ENCODE measurements around the gene SOX8.

SOX8 gene

DNA sequence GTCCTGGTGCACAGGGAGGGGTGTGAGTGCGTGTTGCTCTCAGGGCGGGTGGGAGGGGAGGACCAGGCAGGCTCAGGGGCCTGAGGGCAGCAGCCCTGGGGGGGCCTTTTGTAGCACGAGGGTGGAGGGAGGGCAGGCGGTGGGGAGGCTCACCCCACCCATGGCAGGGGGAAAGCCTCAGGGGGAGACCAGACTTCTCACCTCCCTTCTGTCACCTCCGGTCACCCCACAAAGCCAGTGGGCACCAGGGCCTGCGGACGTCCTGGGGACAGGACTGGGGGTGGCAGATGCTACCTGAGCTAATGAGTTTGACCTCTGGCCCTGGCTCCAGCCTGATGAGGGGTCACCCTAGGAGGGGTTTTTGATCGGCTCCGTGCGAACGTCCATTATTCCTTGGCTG, 39.0 kb downstream of the SOX8 start:
- TF ChIP-seq FOXM1 (IDR thresholded peaks at IDR 0.05; ENCODE audit: borderline replicate concordance, low read depth): no peak
- no peak for TF ChIP-seq TEAD4 (IDR thresholded peaks at IDR 0.05)
- TF ChIP-seq, protein P1, sequence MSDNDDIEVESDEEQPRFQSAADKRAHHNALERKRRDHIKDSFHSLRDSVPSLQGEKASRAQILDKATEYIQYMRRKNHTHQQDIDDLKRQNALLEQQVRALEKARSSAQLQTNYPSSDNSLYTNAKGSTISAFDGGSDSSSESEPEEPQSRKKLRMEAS (IDR thresholded peaks at IDR 0.05): no peak
- TF ChIP-seq, protein P2, sequence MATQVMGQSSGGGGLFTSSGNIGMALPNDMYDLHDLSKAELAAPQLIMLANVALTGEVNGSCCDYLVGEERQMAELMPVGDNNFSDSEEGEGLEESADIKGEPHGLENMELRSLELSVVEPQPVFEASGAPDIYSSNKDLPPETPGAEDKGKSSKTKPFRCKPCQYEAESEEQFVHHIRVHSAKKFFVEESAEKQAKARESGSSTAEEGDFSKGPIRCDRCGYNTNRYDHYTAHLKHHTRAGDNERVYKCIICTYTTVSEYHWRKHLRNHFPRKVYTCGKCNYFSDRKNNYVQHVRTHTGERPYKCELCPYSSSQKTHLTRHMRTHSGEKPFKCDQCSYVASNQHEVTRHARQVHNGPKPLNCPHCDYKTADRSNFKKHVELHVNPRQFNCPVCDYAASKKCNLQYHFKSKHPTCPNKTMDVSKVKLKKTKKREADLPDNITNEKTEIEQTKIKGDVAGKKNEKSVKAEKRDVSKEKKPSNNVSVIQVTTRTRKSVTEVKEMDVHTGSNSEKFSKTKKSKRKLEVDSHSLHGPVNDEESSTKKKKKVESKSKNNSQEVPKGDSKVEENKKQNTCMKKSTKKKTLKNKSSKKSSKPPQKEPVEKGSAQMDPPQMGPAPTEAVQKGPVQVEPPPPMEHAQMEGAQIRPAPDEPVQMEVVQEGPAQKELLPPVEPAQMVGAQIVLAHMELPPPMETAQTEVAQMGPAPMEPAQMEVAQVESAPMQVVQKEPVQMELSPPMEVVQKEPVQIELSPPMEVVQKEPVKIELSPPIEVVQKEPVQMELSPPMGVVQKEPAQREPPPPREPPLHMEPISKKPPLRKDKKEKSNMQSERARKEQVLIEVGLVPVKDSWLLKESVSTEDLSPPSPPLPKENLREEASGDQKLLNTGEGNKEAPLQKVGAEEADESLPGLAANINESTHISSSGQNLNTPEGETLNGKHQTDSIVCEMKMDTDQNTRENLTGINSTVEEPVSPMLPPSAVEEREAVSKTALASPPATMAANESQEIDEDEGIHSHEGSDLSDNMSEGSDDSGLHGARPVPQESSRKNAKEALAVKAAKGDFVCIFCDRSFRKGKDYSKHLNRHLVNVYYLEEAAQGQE (IDR thresholded peaks at IDR 0.05; ENCODE audit: low read depth): no peak
- no peak for TF ChIP-seq TAF1 (IDR thresholded peaks at IDR 0.05; ENCODE audit: low read depth)
- TF ChIP-seq, protein P3, sequence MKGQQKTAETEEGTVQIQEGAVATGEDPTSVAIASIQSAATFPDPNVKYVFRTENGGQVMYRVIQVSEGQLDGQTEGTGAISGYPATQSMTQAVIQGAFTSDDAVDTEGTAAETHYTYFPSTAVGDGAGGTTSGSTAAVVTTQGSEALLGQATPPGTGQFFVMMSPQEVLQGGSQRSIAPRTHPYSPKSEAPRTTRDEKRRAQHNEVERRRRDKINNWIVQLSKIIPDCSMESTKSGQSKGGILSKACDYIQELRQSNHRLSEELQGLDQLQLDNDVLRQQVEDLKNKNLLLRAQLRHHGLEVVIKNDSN (IDR thresholded peaks at IDR 0.05): no peak
- TF ChIP-seq ZBTB7A (IDR thresholded peaks at IDR 0.05; ENCODE audit: low read depth): no peak

DNA sequence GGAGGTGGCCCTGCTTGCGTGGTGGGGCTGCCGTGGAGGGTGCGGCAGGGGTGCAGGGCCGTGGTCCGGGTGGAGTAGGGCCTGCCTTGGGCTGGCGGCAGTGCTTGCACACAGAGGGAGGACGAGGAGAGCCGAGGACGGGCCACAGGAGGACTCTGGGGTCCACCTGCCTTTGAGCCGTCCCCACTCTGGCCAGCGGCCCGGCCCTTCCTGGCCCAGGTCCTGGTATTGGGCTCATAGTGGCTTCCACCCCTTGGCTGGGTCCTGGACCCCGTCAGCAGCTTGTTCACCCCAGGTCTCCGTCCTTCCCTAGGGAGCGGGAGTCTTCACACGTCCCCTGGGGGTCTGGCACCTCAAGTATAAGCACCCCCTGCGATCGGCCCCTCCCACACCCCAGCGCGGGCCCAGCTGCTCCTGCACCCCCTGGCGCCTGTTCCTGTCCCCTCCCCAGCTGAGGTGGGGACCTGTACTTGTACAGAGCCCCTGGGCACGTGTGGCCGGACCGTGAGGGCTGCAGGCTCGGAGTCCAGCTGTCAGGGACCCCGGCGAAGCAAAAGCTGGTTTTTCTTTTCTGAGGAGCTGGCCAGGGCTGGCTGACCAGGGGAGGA, 40.1 kb downstream of the SOX8 start:
- TF ChIP-seq, protein P2 (IDR thresholded peaks at IDR 0.05; ENCODE audit: low read depth): no peak
- TF ChIP-seq, protein P1 (IDR thresholded peaks at IDR 0.05): no peak

DNA sequence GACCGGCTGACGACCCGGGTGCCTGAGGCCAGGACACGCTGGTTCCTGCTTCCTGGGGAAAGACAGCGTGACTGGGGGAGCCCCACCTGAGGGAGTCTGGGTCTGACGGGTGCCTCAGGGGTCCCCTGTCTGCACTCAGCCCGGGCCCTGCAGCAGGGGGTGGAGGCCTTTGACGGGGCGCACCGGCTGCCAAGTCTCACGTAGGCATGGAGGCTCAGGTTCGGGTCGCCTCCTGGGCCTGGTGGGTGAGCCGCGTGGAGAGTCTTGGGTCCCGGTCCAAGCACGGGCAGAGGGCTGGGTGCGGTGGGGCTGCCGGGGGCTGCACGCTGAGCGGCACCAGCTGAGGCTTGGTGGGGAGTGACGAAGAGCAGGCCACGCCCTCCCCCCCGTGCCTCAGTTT, 40.9 kb downstream of the SOX8 start:
- TF ChIP-seq RAD21 (IDR thresholded peaks at IDR 0.05; ENCODE audit: low read depth): no peak
- TF ChIP-seq, protein P1 (IDR thresholded peaks at IDR 0.05): no peak
- no peak for TF ChIP-seq EP300 (IDR thresholded peaks at IDR 0.05; ENCODE audit: borderline replicate concordance)
- no peak for TF ChIP-seq CREB1 (IDR thresholded peaks at IDR 0.05; ENCODE audit: low read depth)
- TF ChIP-seq YY1 (IDR thresholded peaks at IDR 0.05; ENCODE audit: low read depth): no peak
- no peak for TF ChIP-seq FOXM1 (IDR thresholded peaks at IDR 0.05; ENCODE audit: borderline replicate concordance, low read depth)
- no peak for TF ChIP-seq TEAD4 (IDR thresholded peaks at IDR 0.05)
- TF ChIP-seq EGR1 (IDR thresholded peaks at IDR 0.05): no peak
- TF ChIP-seq, protein P2 (IDR thresholded peaks at IDR 0.05; ENCODE audit: low read depth): no peak
- no peak for TF ChIP-seq CEBPB (IDR thresholded peaks at IDR 0.05)
- no peak for TF ChIP-seq ZBTB7A (IDR thresholded peaks at IDR 0.05; ENCODE audit: low read depth)
- TF ChIP-seq TAF1 (IDR thresholded peaks at IDR 0.05; ENCODE audit: low read depth): no peak
- TF ChIP-seq, protein P3 (IDR thresholded peaks at IDR 0.05): no peak
- no peak for TF ChIP-seq NFIC (IDR thresholded peaks at IDR 0.05)
- no peak for TF ChIP-seq TCF12 (IDR thresholded peaks at IDR 0.05; ENCODE audit: low read depth)

DNA sequence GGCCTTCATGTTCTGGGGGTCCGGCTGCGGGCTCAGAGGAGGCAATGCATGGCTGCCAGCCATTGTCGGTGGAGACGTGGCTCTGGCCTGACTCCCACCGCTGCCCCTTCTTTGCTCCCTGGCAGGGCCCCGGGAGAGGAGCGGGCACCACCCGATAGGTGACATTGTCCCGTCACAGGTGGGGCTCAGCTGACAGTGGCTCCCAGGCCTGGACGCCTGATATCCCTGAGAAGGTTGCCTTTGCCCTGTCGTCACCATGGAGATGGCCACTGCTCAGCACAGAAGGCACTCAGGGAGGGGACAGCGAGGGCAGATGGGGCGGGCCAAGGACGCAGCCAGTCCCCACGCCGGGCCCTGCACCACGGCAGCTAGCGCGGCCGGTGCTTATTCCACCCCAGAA, 42.6 kb downstream of the SOX8 start:
- TF ChIP-seq CEBPB (IDR thresholded peaks at IDR 0.05): no peak
- no peak for TF ChIP-seq RAD21 (IDR thresholded peaks at IDR 0.05; ENCODE audit: low read depth)
- TF ChIP-seq, protein P3 (IDR thresholded peaks at IDR 0.05): no peak
- TF ChIP-seq FOXM1 (IDR thresholded peaks at IDR 0.05; ENCODE audit: borderline replicate concordance, low read depth): no peak
- no peak for TF ChIP-seq TAF1 (IDR thresholded peaks at IDR 0.05; ENCODE audit: low read depth)
- no peak for TF ChIP-seq NFIC (IDR thresholded peaks at IDR 0.05)
- no peak for TF ChIP-seq EGR1 (IDR thresholded peaks at IDR 0.05)
- no peak for TF ChIP-seq TEAD4 (IDR thresholded peaks at IDR 0.05)
- no peak for TF ChIP-seq CREB1 (IDR thresholded peaks at IDR 0.05; ENCODE audit: low read depth)
- TF ChIP-seq, protein P1 (IDR thresholded peaks at IDR 0.05): no peak
- TF ChIP-seq EP300 (IDR thresholded peaks at IDR 0.05; ENCODE audit: borderline replicate concordance): no peak
- TF ChIP-seq YY1 (IDR thresholded peaks at IDR 0.05; ENCODE audit: low read depth): no peak
- TF ChIP-seq ZBTB7A (IDR thresholded peaks at IDR 0.05; ENCODE audit: low read depth): no peak
- no peak for TF ChIP-seq TCF12 (IDR thresholded peaks at IDR 0.05; ENCODE audit: low read depth)
- TF ChIP-seq, protein P2 (IDR thresholded peaks at IDR 0.05; ENCODE audit: low read depth): no peak

All from Ishikawa (cell line).